ENCODE results near the gene FRAS1.

- TF ChIP-seq POLR2A (IDR thresholded peaks at IDR 0.05) = no peak
- no peak for TF ChIP-seq CTCF (IDR thresholded peaks at IDR 0.05)
These were observed 98.0 kb downstream of the FRAS1 start for GRCh38 chr4:78154972-78155590.

Data from heart left ventricle (tissue), 13 donors.